A673 (cell line): ENCODE data around the gene PYGB. TPM values are rescaled to one million over a fixed set of nuclear protein-coding genes. Genes with fewer than 3 reads are reported as not detected.

Source experiments
- BruUV-seq: library from RNA; stranded (reverse); fragments of 400-500 nt; replicated peaks from 2 replicates; lab custom pipeline; 2021; lab: Mats Ljungman, UMichigan
- CTCF ChIA-PET: fragments of 300-600 bp; sonication (Branson Sonifier 250); formaldehyde crosslinking; loops from one replicate; lab custom pipeline; 2022; ENCODE audit warnings: antibody characterized with exemption; lab: Charles Lee
- POLR2A ChIA-PET: fragments of 300-600 bp; sonication (Branson Sonifier 250); formaldehyde crosslinking; loops from one replicate; lab custom pipeline; 2022; ENCODE audit warnings: antibody characterized with exemption; ENCODE audit not compliant: low non-redundant PET; lab: Charles Lee
- DNase-seq: peaks from one replicate; pipeline ENCODE4 v3.0.0-alpha.2; 2015; ENCODE audit warnings: low spot score
- H3K27ac ChIP-seq: fragments of 200-600 bp; sonication (generic); 2 replicates; pipeline ENCODE4 v1.5.1; 2016; ENCODE audit warnings: mixed run types, low read depth, mild to moderate bottlenecking, mixed read lengths, antibody characterized with exemption, low read length; ENCODE audit not compliant: poor library complexity, severe bottlenecking
- H3K27me3 ChIP-seq: fragments of 200-600 bp; sonication (generic); replicated peaks from 2 replicates; pipeline ENCODE4 v1.6.1; 2017; ENCODE audit warnings: mixed run types, low read depth, mild to moderate bottlenecking, mixed read lengths, antibody characterized with exemption, low read length; ENCODE audit not compliant: insufficient read depth, poor library complexity
- H3K36me3 ChIP-seq: fragments of 200-600 bp; sonication (generic); 2 replicates; pipeline ENCODE4 v1.6.1; 2016; ENCODE audit warnings: mixed run types, mild to moderate bottlenecking, mixed read lengths, antibody characterized with exemption, low read length; ENCODE audit not compliant: insufficient read depth, poor library complexity, severe bottlenecking
- H3K4me1 ChIP-seq: fragments of 200-600 bp; sonication (generic); 2 replicates; pipeline ENCODE4 v1.6.1; 2017; ENCODE audit warnings: mixed run types, mild to moderate bottlenecking, mixed read lengths, antibody characterized with exemption, low read length; ENCODE audit not compliant: insufficient read depth, poor library complexity, severe bottlenecking
- H3K4me3 ChIP-seq: fragments of 200-600 bp; sonication (generic); 2 replicates; pipeline ENCODE4 v1.5.1; 2016; ENCODE audit warnings: low read depth, mixed run types, mild to moderate bottlenecking, mixed read lengths, low read length; ENCODE audit not compliant: poor library complexity, severe bottlenecking
- H3K9me3 ChIP-seq: fragments of 200-600 bp; sonication (generic); 2 replicates; pipeline ENCODE4 v1.6.1; 2016; ENCODE audit warnings: mixed run types, low read depth, mild to moderate bottlenecking, mixed read lengths, antibody characterized with exemption, low read length; ENCODE audit not compliant: poor library complexity, severe bottlenecking
- EZH2 ChIP-seq: fragments of 200-600 bp; sonication (generic); IDR thresholded peaks from 2 replicates; pipeline ENCODE4 v1.6.1; 2017; ENCODE audit warnings: borderline replicate concordance, low read depth, mild to moderate bottlenecking, mixed read lengths, antibody characterized with exemption, low read length; ENCODE audit not compliant: poor library complexity, severe bottlenecking
- intact Hi-C: fragments of 100-400 bp; cut with micrococcal nuclease; formaldehyde crosslinking; loops from one replicate; pipeline ENCODE4 v1.10.0; 2022; ENCODE audit not compliant: unreplicated experiment
- total RNA-seq: library from RNA; stranded (reverse); gene quantifications from 2 replicates; pipeline ENCODE4 v1.2.3, GENCODE V29; 2021
- TF ChIP-seq, protein P1 (sequence below): fragments of 300-800, 200-600 bp; sonication (generic); conservative IDR thresholded peaks from 2 replicates; pipeline ENCODE4 v1.5.1; 2017; ENCODE audit warnings: low read depth, mild to moderate bottlenecking, antibody characterized with exemption, low read length, moderate library complexity, mixed read lengths

Gene PYGB
- total RNA-seq, 1 experiment from 2014 or later, result 52.3 TPM

GRCh38 chr20:25289886-25290597 is 42.2 kb downstream of the PYGB start:
- Histone ChIP-seq H3K9me3 (no peaks in the 10 kb centered on the region), H3K4me3 (no peak overlapping the region), H3K4me1 (no peaks in the 10 kb centered on the region), H3K27me3 (no peaks in the 10 kb centered on the region), H3K27ac (no peak overlapping the region), H3K36me3 (peaks cover 3% of the 10 kb centered on the region)
- TF ChIP-seq EZH2, result no peak
- TF ChIP-seq, protein P1, sequence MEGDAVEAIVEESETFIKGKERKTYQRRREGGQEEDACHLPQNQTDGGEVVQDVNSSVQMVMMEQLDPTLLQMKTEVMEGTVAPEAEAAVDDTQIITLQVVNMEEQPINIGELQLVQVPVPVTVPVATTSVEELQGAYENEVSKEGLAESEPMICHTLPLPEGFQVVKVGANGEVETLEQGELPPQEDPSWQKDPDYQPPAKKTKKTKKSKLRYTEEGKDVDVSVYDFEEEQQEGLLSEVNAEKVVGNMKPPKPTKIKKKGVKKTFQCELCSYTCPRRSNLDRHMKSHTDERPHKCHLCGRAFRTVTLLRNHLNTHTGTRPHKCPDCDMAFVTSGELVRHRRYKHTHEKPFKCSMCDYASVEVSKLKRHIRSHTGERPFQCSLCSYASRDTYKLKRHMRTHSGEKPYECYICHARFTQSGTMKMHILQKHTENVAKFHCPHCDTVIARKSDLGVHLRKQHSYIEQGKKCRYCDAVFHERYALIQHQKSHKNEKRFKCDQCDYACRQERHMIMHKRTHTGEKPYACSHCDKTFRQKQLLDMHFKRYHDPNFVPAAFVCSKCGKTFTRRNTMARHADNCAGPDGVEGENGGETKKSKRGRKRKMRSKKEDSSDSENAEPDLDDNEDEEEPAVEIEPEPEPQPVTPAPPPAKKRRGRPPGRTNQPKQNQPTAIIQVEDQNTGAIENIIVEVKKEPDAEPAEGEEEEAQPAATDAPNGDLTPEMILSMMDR, result no peak
- intact Hi-C loops, result no loop called here
- ChIA-PET POLR2A (no interaction called here), CTCF (interaction anchor here (0.6 kb wide), 1 partner anchor 110 kb away, joined by 4 read pairs; no protein-coding TSS in a partner anchor)
- no peak for DNase-seq
- no TSS peak for BruUV-seq

GRCh38 chr20:25290646-25291431 is 43.0 kb downstream of the PYGB start:
- H3K4me3 ChIP-seq, result no peak overlapping the region
- no peak for DNase-seq
- ChIA-PET POLR2A (no interaction called here), CTCF (no interaction called here)
- H3K27me3 ChIP-seq, result no peaks in the 10 kb centered on the region
- H3K27ac ChIP-seq, result no peak overlapping the region
- intact Hi-C loops, result no loop called here
- no TSS peak for BruUV-seq
- TF ChIP-seq, protein P1, result no peak
- no peak for TF ChIP-seq EZH2
- no peaks in the 10 kb centered on the region for H3K4me1 ChIP-seq
- H3K36me3 ChIP-seq, result peaks cover 3% of the 10 kb centered on the region
- no peaks in the 10 kb centered on the region for H3K9me3 ChIP-seq

- intact Hi-C loops, result no loop called here
These were observed 43.7 kb downstream of the PYGB start for GRCh38 chr20:25291432-25292133.

More at GRCh38 chr20:25291432-25292133, 43.7 kb downstream of the PYGB start:
- TF ChIP-seq EZH2, result no peak
- TF ChIP-seq, protein P1, result no peak
- POLR2A ChIA-PET, result no interaction called here
- no peak overlapping the region for H3K4me3 ChIP-seq
- BruUV-seq, result no TSS peak
- DNase-seq, result no peak
- no peaks in the 10 kb centered on the region for H3K4me1 ChIP-seq
- CTCF ChIA-PET, result no interaction called here
- H3K36me3 ChIP-seq, result peaks cover 7% of the 10 kb centered on the region
- H3K9me3 ChIP-seq, result no peaks in the 10 kb centered on the region
- no peak overlapping the region for H3K27ac ChIP-seq
- no peaks in the 10 kb centered on the region for H3K27me3 ChIP-seq
